Smooth muscle cell (in vitro differentiated cells): ENCODE measurements around the gene MICOS13. TPM values are rescaled to one million over a fixed set of nuclear protein-coding genes. Genes with fewer than 3 reads are reported as not detected.

Source experiments
- DNase-seq: peaks from one replicate; lab custom pipeline; 2025; ENCODE audit not compliant: unreplicated experiment; lab: John Stamatoyannopoulos, UW
- H2AFZ ChIP-seq: fragments of 200-600 bp; sonication (generic); 2 replicates; pipeline ENCODE4 v1.6.0; 2016; ENCODE audit warnings: antibody characterized with exemption, low read depth, mild to moderate bottlenecking
- H3F3A ChIP-seq: fragments of 200-600 bp; sonication (generic); 2 replicates; pipeline ENCODE4 v1.6.0; 2017; ENCODE audit warnings: antibody characterized with exemption, low read depth
- H3K27ac ChIP-seq: fragments of 200-600 bp; sonication (generic); 2 replicates; pipeline ENCODE4 v1.5.1; 2016; ENCODE audit warnings: low read depth, mild to moderate bottlenecking
- H3K27me3 ChIP-seq: fragments of 200-600 bp; sonication (generic); 2 replicates; pipeline ENCODE4 v1.6.1; 2016; ENCODE audit warnings: low read depth, mild to moderate bottlenecking
- H3K36me3 ChIP-seq: fragments of 200-600 bp; sonication (generic); 2 replicates; pipeline ENCODE4 v1.5.1; 2016; ENCODE audit warnings: low read depth
- H3K4me1 ChIP-seq: fragments of 200-600 bp; sonication (generic); 2 replicates; pipeline ENCODE4 v1.5.1; 2016; ENCODE audit warnings: low read depth
- H3K4me2 ChIP-seq: fragments of 200-600 bp; sonication (generic); 2 replicates; pipeline ENCODE4 v1.6.0; 2016; ENCODE audit warnings: mild to moderate bottlenecking
- H3K4me3 ChIP-seq: fragments of 200-600 bp; sonication (generic); 2 replicates; pipeline ENCODE4 v1.5.1; 2016; ENCODE audit warnings: mild to moderate bottlenecking
- H3K79me2 ChIP-seq: fragments of 200-600 bp; sonication (generic); 2 replicates; pipeline ENCODE4 v1.6.0; 2016; ENCODE audit warnings: low read depth, mild to moderate bottlenecking
- H3K9ac ChIP-seq: fragments of 200-600 bp; sonication (generic); 2 replicates; pipeline ENCODE4 v1.6.0; 2016; ENCODE audit warnings: low read depth
- H3K9me3 ChIP-seq: fragments of 200-600 bp; sonication (generic); replicated peaks from 2 replicates; pipeline ENCODE4 v1.5.1; 2016; ENCODE audit warnings: low read depth
- H4K20me1 ChIP-seq: fragments of 200-600 bp; sonication (generic); 2 replicates; pipeline ENCODE4 v1.6.0; 2016; ENCODE audit warnings: low read depth
- WGBS: methylation state at CpG from one replicate; pipeline ENCODE4 v1.1.7; 2016; ENCODE audit warnings: low lambda C conversion rate; 5-methylcytosine and 5-hydroxymethylcytosine counted together
- polyA plus RNA-seq: library from polyadenylated mRNA; unstranded; fragments of >200 nt; fragmentation: Nextera tagmentation; extraction: Ambion mirVana; gene quantifications from 2 replicates; pipeline ENCODE4 v1.2.1, GENCODE V29; 2016
- total RNA-seq: library from RNA; depleted of rRNA; stranded (reverse); fragments of >200 nt; gene quantifications from 2 replicates; pipeline ENCODE4 v1.2.3, GENCODE V29; 2014
- TF ChIP-seq, protein P1 (sequence below): fragments of 200-600 bp; sonication (generic); IDR thresholded peaks from 2 replicates; pipeline ENCODE4 v1.5.1; 2017; ENCODE audit warnings: borderline replicate concordance, mild to moderate bottlenecking, antibody characterized with exemption; ENCODE audit not compliant: insufficient read depth, poor library complexity, severe bottlenecking

MICOS13 gene
- total and polyA plus RNA-seq, 2 experiments from 2014 or later, result 45.2 to 151 TPM

DNA sequence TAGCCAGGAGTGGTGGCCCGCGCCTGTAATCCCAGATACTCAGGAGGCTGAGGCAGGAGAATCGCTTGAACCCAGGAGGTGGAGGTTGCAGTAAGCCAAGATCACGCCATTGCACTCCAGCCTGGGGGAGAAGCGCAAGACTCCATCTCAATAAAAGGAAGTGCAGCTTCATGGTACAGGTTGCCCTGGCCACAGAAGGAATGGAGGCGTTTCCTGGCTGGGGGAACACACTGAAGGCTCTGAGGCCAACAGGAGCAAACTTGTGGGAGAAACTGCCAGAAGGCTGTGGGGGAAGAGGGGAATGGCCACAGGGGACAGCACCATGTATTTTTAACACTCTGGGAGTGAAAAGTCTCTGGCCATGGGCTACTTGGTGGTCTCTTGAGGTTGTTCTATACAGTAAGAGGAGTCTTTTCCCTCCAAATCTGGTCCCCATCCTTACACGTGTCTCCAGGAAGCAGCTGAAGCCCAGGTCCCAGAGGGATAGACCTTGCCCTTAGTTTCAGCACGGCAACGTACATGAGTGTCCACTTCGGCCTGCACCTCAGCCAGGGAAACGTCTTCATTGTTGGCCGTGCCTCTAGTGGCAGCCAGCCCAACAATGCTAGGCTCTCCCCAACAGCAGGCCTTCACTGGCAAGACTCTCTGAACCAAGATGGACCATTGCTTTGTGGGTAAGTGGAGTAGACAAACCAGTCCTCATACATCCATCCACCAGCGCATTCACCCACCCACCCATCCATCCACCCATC, 7.4 kb downstream of the MICOS13 start:
- Histone ChIP-seq H3K4me2 (no peak overlapping the region), H2AFZ (no peak overlapping the region), H3K4me3 (no peak overlapping the region), H3K9me3 (no peaks in the 10 kb centered on the region), H3K36me3 (no peaks in the 10 kb centered on the region), H3F3A (no peaks in the 10 kb centered on the region), H3K27ac (no peak overlapping the region), H3K9ac (no peak overlapping the region), H3K79me2 (no peaks in the 10 kb centered on the region), H3K4me1 (no peaks in the 10 kb centered on the region), H4K20me1 (peaks cover 1% of the 10 kb centered on the region), H3K27me3 (no peaks in the 10 kb centered on the region)
- TF ChIP-seq, protein P1, sequence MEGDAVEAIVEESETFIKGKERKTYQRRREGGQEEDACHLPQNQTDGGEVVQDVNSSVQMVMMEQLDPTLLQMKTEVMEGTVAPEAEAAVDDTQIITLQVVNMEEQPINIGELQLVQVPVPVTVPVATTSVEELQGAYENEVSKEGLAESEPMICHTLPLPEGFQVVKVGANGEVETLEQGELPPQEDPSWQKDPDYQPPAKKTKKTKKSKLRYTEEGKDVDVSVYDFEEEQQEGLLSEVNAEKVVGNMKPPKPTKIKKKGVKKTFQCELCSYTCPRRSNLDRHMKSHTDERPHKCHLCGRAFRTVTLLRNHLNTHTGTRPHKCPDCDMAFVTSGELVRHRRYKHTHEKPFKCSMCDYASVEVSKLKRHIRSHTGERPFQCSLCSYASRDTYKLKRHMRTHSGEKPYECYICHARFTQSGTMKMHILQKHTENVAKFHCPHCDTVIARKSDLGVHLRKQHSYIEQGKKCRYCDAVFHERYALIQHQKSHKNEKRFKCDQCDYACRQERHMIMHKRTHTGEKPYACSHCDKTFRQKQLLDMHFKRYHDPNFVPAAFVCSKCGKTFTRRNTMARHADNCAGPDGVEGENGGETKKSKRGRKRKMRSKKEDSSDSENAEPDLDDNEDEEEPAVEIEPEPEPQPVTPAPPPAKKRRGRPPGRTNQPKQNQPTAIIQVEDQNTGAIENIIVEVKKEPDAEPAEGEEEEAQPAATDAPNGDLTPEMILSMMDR, result no peak
- DNase-seq, result no peak
- 98% methylated on average over 12 of the region's 13 CpGs for WGBS

DNA sequence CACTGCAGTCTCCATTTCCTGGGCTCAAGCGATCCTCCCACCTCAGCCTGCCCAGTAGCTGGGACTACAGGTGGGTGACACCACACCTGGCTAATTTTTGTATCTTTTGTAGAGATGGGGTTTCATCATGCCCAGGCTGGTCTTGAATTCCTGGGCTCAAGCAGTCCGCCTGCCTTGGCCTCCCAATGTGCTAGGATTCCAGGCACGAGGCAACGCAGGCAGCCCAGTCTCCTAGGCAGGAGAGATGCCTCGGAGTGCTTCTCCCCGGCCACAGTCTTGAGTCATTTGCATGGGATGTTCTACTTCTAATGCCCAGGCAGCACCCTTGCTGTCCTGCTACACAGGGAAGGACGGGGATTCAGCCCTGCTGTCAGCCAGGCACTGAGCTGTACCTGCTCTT, 8.7 kb downstream of the MICOS13 start:
- no peak overlapping the region for H2AFZ ChIP-seq
- no peak for DNase-seq
- no peak overlapping the region for H3K4me3 ChIP-seq
- TF ChIP-seq, protein P1, result no peak
- no peaks in the 10 kb centered on the region for H3K4me1 ChIP-seq
- H3F3A ChIP-seq, result no peaks in the 10 kb centered on the region
- no peak overlapping the region for H3K9ac ChIP-seq
- no peaks in the 10 kb centered on the region for H3K36me3 ChIP-seq
- H3K27me3 ChIP-seq, result no peaks in the 10 kb centered on the region
- peaks cover 5% of the 10 kb centered on the region for H4K20me1 ChIP-seq
- H3K9me3 ChIP-seq, result no peaks in the 10 kb centered on the region
- no peak overlapping the region for H3K4me2 ChIP-seq
- H3K27ac ChIP-seq, result no peak overlapping the region
- 98% methylated on average over 7 of the region's 7 CpGs for WGBS
- H3K79me2 ChIP-seq, result no peaks in the 10 kb centered on the region

DNA sequence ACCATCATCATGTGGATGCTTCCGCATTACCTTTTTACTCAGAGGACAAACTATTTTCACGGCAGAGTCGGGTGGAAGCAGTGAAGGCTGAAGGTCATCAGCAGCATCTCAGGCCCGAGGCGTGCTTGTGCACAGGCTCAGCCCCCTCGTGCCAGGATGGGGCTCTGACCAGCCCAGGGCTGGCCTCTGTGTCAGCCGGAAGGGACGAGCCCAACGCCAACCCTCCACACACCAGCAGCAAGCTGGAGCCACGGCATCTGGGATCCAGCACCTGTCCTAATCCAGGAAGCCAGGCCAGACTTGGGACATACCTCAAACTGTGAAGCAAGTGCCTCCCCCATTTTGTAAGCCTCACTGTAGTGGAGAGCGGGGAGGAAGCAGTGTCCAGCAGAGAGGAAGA, 11.1 kb downstream of the MICOS13 start:
- no peaks in the 10 kb centered on the region for H3K4me1 ChIP-seq
- no peaks in the 10 kb centered on the region for H3K9me3 ChIP-seq
- WGBS, result 91% methylated on average over 11 of the region's 11 CpGs
- no peak overlapping the region for H3K4me2 ChIP-seq
- no peak overlapping the region for H3K9ac ChIP-seq
- no peak overlapping the region for H2AFZ ChIP-seq
- H3K79me2 ChIP-seq, result no peaks in the 10 kb centered on the region
- no peak overlapping the region for H3K4me3 ChIP-seq
- no peak overlapping the region for H3K27ac ChIP-seq
- no peaks in the 10 kb centered on the region for H3K27me3 ChIP-seq
- no peak for DNase-seq
- no peaks in the 10 kb centered on the region for H3K36me3 ChIP-seq
- TF ChIP-seq, protein P1, result no peak
- H3F3A ChIP-seq, result no peaks in the 10 kb centered on the region
- peaks cover 5% of the 10 kb centered on the region for H4K20me1 ChIP-seq

DNA sequence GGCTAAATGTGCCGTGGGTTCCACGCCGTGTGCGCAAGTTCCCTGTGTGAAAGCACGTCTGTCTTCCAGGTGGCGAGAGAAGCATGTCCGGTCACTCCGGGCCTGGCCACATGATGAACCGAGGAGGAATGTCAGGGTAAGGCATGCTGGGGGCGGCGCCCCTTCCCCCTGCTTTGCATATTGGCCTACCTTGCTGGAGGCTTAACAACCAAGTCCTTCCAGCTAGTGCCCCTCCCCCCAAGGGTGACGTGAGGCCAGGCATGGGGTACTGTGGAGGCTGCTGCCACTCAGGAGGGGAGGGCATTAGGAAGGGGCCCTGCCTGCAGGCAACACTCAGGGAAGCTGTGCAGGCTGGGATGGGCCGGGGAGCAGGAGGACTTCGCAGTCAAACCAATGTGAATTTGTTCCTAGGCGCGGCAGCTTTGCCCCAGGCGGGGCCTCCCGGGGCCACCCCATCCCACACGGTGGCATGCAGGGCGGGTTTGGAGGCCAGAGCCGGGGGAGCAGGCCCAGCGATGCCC, 12.5 kb downstream of the MICOS13 start:
- no peaks in the 10 kb centered on the region for H3K9me3 ChIP-seq
- H3K4me3 ChIP-seq, result no peak overlapping the region
- WGBS, result 79% methylated on average over 22 of the region's 22 CpGs
- no peaks in the 10 kb centered on the region for H3K27me3 ChIP-seq
- TF ChIP-seq, protein P1, result no peak
- peaks cover 13% of the 10 kb centered on the region for H4K20me1 ChIP-seq
- no peaks in the 10 kb centered on the region for H3K4me1 ChIP-seq
- H3K9ac ChIP-seq, result no peak overlapping the region
- H3K4me2 ChIP-seq, result no peak overlapping the region
- H2AFZ ChIP-seq, result no peak overlapping the region
- H3K79me2 ChIP-seq, result no peaks in the 10 kb centered on the region
- no peaks in the 10 kb centered on the region for H3F3A ChIP-seq
- no peak for DNase-seq
- H3K36me3 ChIP-seq, result peaks cover 9% of the 10 kb centered on the region
- peak overlapping the region; percentile 11 for H3K27ac ChIP-seq
